NCI-H446 treated with DMSO at 0.1 percent for 48 hours (cell line): Measurements from ENCODE around the gene SETD2.

Experiments
- DNase-seq: peaks from one replicate; lab custom pipeline; 2025; lab: John Stamatoyannopoulos, UW

Gene SETD2

GRCh38 chr3:46984591-46985459 lies 179.1 kb downstream of the SETD2 start:
- DNase-seq: no peak

- no peak for DNase-seq
Observed at GRCh38 chr3:46982546-46982945, 181.4 kb downstream of the SETD2 start.

GRCh38 chr3:46981932-46982471 lies 181.9 kb downstream of the SETD2 start:
- no peak for DNase-seq

DNA sequence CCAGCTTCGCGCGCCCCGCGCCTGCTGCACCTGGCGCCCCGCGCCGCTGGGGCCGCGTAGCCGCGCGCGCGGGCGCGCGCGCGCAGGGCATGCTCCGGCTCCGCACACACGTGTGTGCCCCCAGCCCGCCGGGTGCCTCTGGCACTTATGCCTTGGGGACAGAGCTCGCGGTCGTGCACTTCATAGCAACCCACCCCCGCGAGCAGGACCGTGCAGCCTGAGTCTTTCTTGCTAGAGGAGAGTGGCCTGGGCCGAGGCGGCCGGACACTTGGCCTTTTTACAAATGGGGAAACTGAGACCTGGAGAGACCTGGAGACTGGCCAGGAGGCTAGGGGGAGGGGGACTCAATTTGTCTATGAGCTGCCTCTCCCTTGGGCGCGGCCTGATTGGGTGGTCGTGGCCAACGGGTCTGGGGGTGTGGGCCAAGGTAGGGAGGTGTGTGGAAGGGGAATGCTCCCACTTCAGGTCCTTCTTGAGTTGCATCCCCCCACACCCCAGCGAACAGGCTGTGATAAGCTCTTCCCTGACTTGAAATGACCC lies 183.9 kb downstream of the SETD2 start:
- DNase-seq: no peak

- DNase-seq: peak; percentile 75
Observed at GRCh38 chr3:46978985-46979944, 184.6 kb downstream of the SETD2 start, which contains the start of gene NBEAL2. NBEAL2 (plus strand) TSS chr3:46979666; CDS start chr3:46979862, 196 bp downstream.

DNA sequence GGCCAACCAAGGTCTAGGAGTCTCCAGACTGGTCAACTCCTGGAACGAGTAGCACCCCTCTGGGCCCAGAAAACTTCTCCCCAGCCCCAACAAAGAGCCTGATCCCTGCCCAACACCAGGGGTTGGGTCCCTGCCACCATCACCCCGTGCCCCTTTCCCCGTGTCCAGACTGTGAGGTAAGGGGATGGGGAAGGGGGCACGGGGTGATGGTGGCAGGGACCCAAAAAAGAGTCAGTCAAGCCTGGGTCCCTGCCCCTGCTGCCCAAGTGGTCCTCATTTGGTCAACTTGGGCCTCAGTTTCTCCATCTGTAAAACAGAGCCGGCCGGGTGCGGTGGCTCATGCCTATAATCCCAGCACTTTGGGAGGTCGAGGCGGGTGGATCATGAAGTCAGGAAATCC lies 185.5 kb downstream of the SETD2 start:
- DNase-seq: no peak

DNA sequence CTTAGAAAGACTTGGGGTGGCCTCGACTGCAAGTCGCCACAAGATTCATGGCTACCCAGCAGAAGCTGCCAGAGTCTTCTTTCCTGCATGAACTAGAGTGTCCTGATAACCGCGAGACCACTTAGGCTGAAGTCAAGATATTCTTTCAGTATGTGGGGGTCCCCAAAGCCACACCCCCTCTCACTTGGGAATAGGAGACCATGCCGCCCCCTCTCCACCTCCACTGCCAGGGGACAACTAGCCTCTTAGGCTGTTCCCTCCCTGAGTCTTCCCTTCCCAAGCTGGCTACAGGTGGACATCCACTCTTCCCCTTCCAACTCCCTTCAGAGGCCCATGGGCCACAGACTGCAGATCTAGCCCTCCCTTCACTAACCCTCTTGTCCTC lies 186.1 kb downstream of the SETD2 start:
- DNase-seq: no peak

DNA sequence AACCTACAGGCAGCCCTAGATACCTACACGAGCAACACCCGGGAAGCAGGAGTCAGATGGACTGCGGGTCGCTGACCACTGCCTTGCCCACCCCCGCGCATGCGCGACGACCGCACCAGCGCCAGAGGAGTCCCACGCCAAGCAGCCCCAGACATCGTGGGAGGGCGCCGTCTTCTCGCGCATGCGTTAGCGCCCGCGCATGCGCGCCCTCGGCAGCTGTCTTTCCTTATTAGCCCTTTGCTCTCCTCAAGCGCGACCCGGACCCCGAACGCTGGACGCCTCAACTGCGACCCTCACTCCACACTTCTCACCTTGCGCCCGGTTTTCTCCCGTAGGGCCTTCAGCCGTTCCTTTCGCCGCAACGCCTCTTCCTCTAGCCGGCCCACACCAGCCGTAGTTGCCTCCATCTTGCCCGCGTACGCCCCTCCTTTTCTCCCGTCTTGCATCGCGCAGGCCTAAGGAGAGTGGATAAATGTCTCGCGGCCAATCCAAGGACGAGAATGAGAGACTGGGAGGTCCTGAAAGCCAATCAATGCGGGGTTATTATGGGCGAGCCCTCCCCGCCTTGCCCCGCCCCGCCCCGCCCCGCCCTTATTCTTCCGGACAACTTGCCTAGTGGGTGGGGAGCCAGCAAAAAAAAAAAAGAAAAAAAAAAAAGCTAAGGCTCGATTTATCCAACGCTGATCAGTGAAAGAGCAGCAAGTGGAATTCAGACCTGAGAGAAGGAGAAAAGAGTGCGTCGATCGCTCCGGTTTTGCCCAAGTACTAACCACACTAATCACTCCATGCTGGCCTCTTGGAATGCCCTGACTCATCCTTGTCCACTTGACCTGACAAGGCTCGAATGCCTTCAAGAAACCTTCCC lies 187.4 kb downstream of the SETD2 start, which contains the start of gene CCDC12:
Gene CCDC12, minus strand, starts transcription at position 420 of the 865 bp plus-strand sequence. Its CDS starts 13 bp downstream, at position 407.
- DNase-seq: peak; percentile 92

- no peak for DNase-seq
Observed at GRCh38 chr3:46974421-46975171, 189.3 kb downstream of the SETD2 start.

- DNase-seq: no peak
Observed at GRCh38 chr3:46972396-46972795, 191.5 kb downstream of the SETD2 start.

- no peak for DNase-seq
Observed at GRCh38 chr3:46971742-46972141, 192.2 kb downstream of the SETD2 start.

- DNase-seq: no peak
Observed at GRCh38 chr3:46971151-46971550, 192.8 kb downstream of the SETD2 start.

- DNase-seq: no peak
Observed at GRCh38 chr3:46970391-46971091, 193.4 kb downstream of the SETD2 start.

GRCh38 chr3:46968783-46969428 lies 195.0 kb downstream of the SETD2 start:
- no peak for DNase-seq

DNA sequence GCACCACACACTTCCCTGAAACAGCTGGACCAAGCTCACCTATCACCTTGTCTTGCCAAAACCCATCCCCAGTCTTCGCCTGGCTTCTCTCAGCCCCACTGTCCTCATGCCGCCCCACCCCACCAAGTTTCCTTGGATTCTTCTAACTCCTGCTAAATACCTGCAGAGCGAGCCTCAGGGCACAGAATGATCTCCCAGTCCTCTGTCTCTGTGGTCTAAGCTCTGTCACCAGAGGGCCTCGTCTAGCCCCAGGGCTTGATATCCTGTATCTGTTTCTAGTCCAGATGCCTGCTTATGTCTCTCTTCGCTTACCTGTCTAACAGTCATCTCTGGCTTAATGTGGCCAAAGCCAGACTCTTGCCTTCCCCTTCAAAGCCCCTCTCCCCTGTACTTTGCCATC lies 197.1 kb downstream of the SETD2 start:
- no peak for DNase-seq
